Stimulated activated CD4-positive, alpha-beta T cell treated with anti-CD3 and anti-CD28 coated beads, Interleukin-2, amount 100 ng/mL, for 48 hours (primary cell): Measurements from ENCODE around the gene LRRFIP1.
"Not testable (repeated sequence)": the region's sequence is repeated elsewhere in the genome, so short reads cannot be mapped to it uniquely, and the experiment has no call there.

Experiments
- DNase-seq, 2 donors: peaks; one replicate each; pipeline ENCODE4 v3.0.0-alpha.2; 2020

LRRFIP1 gene

GRCh38 chr2:237627441-237628246, at the start of gene LRRFIP1:
Gene LRRFIP1 (plus strand): TSS chr2:237627587. CDS start chr2:237627645, 58 bp downstream.
- no peak for DNase-seq

- DNase-seq: no peak
Measured at GRCh38 chr2:237577956-237578870, 49.2 kb upstream of the LRRFIP1 start.

GRCh38 chr2:237581326-237581725, 46.1 kb upstream of the LRRFIP1 start:
- no peak for DNase-seq

- peak; percentile 21 to 38 for DNase-seq
Measured at GRCh38 chr2:237581751-237582746, 45.3 kb upstream of the LRRFIP1 start.

GRCh38 chr2:237583385-237584295, 43.7 kb upstream of the LRRFIP1 start:
- no peak for DNase-seq

- DNase-seq: no peak
Measured at GRCh38 chr2:237585590-237586221, 41.7 kb upstream of the LRRFIP1 start.

- DNase-seq: no peak
Measured at GRCh38 chr2:237588044-237588696, 39.2 kb upstream of the LRRFIP1 start.

- no peak for DNase-seq
Measured at GRCh38 chr2:237590272-237591140, 36.9 kb upstream of the LRRFIP1 start, which contains the start of gene RAB17. Gene RAB17 (minus strand): TSS chr2:237590734. CDS start chr2:237586154, 4,580 bp downstream.

GRCh38 chr2:237591141-237591881, 36.1 kb upstream of the LRRFIP1 start:
- DNase-seq: no peak

GRCh38 chr2:237592425-237592980, 34.9 kb upstream of the LRRFIP1 start:
- DNase-seq: no peak

- no peak for DNase-seq
Measured at GRCh38 chr2:237593036-237593435, 34.4 kb upstream of the LRRFIP1 start.

GRCh38 chr2:237593596-237594320, 33.6 kb upstream of the LRRFIP1 start:
- DNase-seq: no peak

GRCh38 chr2:237594514-237594871, 32.9 kb upstream of the LRRFIP1 start:
- DNase-seq: no peak

- not testable (repeated sequence) for DNase-seq
Measured at GRCh38 chr2:237595829-237596519, 31.4 kb upstream of the LRRFIP1 start.

GRCh38 chr2:237596520-237597195, 30.7 kb upstream of the LRRFIP1 start:
- DNase-seq: no peak
